ENCODE measurements around the gene DUSP14. TPM values are rescaled to one million over a fixed set of nuclear protein-coding genes. Genes with fewer than 3 reads are reported as not detected.

DUSP14 gene
- polyA plus RNA-seq, 3 donors = 0.24 to 1.6 (median 1.1) TPM

DNA sequence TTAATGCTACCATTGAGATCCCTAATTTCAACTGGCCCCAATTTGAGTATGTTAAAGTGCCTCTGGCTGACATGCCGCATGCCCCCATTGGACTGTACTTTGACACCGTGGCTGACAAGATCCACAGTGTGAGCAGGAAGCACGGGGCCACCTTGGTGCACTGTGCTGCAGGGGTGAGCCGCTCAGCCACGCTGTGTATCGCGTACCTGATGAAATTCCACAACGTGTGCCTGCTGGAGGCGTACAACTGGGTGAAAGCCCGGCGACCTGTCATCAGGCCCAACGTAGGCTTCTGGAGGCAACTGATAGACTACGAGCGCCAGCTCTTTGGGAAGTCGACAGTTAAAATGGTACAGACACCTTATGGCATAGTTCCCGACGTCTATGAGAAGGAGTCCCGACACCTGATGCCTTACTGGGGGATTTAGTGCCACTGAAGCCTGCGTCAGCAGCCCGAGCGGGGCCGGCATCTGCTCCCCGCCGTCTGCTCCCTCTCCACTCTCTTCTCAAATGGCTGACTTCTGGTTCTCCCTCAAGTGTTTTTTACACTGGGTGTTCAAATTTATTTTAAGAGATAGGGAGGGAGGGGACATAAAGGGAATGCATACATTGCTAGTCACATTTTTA lies 22.9 kb downstream of the DUSP14 start:
- Histone ChIP-seq H3K36me3 (replicated peaks in 1 of 2; ENCODE audit: control insufficient read depth in 1 of 2, insufficient read depth in 2 of 2, low read length in 2 of 2) (peaks cover 24 to 53% of the 10 kb centered on the region in 2 donors), H3K79me2 (ENCODE audit: insufficient read depth, low read length) (no peaks in the 10 kb centered on the region), H3K9ac (ENCODE audit: insufficient read depth, low read length, poor library complexity, severe bottlenecking) (no peak overlapping the region), H3K27me3 (ENCODE audit: control insufficient read depth in 2 of 2, insufficient read depth in 2 of 2, low read length in 2 of 2) (no peaks in the 10 kb centered on the region), H3K9me3 (replicated peaks in 1 of 2; ENCODE audit: control insufficient read depth in 1 of 2, insufficient read depth in 1 of 2, low read length in 2 of 2) (no peaks in the 10 kb centered on the region), H3K4me1 (ENCODE audit: control insufficient read depth in 1 of 2, insufficient read depth in 2 of 2, low read length in 2 of 2) (no peaks in the 10 kb centered on the region), H3K4me3 (replicated peaks in 1 of 3; ENCODE audit: low read depth in 2 of 3, low read length in 3 of 3) (no peak overlapping the region), H3K4me2 (replicated peaks; ENCODE audit: extremely low read depth, low read length, poor library complexity, severe bottlenecking) (no peak overlapping the region), H3K27ac (ENCODE audit: low read depth in 1 of 2, low read length in 2 of 2) (no peak overlapping the region), H2AFZ (ENCODE audit: insufficient read depth, low read depth, low read length, poor library complexity, severe bottlenecking) (no peak overlapping the region), H4K20me1 (ENCODE audit: insufficient read depth, low read length) (no peaks in the 10 kb centered on the region)
- Mint-ChIP-seq H3K9me3 (no peaks in the 10 kb centered on the region), H3K27me3 (ENCODE audit: low read depth in 3 of 3) (peaks cover 0 to 2% (median 0%) of the 10 kb centered on the region in 3 donors), H3K27ac (no peak overlapping the region), H3K36me3 (peaks cover 20 to 38% of the 10 kb centered on the region in 2 donors), H3K4me3 (no peak overlapping the region), H3K4me1 (no peaks in the 10 kb centered on the region)
- WGBS (ENCODE audit: insufficient coverage) = 95% methylated on average over 18 of the region's 24 CpGs
- intact Hi-C loops (cut with micrococcal nuclease) = no loop called here
- TF ChIP-seq CTCF (IDR thresholded peaks at IDR 0.05) = no peak
- no peak for DNase-seq

DNA sequence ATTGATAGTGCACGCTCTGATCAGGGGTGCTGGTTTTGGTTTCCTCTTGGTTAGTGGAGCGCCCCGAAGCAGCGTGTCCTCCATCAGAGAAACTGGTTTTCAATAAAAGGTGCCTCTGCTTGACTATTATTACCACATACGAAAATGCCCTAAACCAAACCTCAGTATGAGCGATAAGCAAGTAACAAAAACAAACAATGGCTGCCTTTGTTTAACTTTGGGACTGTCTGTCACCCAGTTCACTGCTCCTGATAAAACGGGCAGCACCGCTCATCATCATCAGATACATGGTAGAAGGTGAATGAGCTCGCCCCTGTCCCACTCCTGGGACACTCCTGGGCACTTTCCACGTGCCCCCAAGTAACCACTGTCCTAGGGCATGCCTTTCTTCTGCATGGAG lies 24.0 kb downstream of the DUSP14 start:
- 100% methylated on average over 3 of the region's 10 CpGs for WGBS (ENCODE audit: insufficient coverage)
- intact Hi-C loops (cut with micrococcal nuclease) = no loop called here
- Histone ChIP-seq H4K20me1 (ENCODE audit: insufficient read depth, low read length) (no peaks in the 10 kb centered on the region), H3K4me2 (replicated peaks; ENCODE audit: extremely low read depth, low read length, poor library complexity, severe bottlenecking) (no peak overlapping the region), H3K36me3 (replicated peaks in 1 of 2; ENCODE audit: control insufficient read depth in 1 of 2, insufficient read depth in 2 of 2, low read length in 2 of 2) (peaks cover 35 to 65% of the 10 kb centered on the region in 2 donors), H3K9me3 (replicated peaks in 1 of 2; ENCODE audit: control insufficient read depth in 1 of 2, insufficient read depth in 1 of 2, low read length in 2 of 2) (no peaks in the 10 kb centered on the region), H3K4me1 (ENCODE audit: control insufficient read depth in 1 of 2, insufficient read depth in 2 of 2, low read length in 2 of 2) (no peaks in the 10 kb centered on the region), H3K9ac (ENCODE audit: insufficient read depth, low read length, poor library complexity, severe bottlenecking) (no peak overlapping the region), H3K79me2 (ENCODE audit: insufficient read depth, low read length) (no peaks in the 10 kb centered on the region), H3K27me3 (ENCODE audit: control insufficient read depth in 2 of 2, insufficient read depth in 2 of 2, low read length in 2 of 2) (no peaks in the 10 kb centered on the region), H3K27ac (ENCODE audit: low read depth in 1 of 2, low read length in 2 of 2) (no peak overlapping the region), H2AFZ (ENCODE audit: insufficient read depth, low read depth, low read length, poor library complexity, severe bottlenecking) (no peak overlapping the region), H3K4me3 (replicated peaks in 1 of 3; ENCODE audit: low read depth in 2 of 3, low read length in 3 of 3) (no peak overlapping the region)
- Mint-ChIP-seq H3K4me1 (no peaks in the 10 kb centered on the region), H3K27ac (no peak overlapping the region), H3K9me3 (no peaks in the 10 kb centered on the region), H3K4me3 (no peak overlapping the region), H3K27me3 (ENCODE audit: low read depth in 3 of 3) (peaks cover 0 to 2% (median 0%) of the 10 kb centered on the region in 3 donors), H3K36me3 (peaks cover 32 to 50% of the 10 kb centered on the region in 2 donors)
- TF ChIP-seq CTCF (IDR thresholded peaks at IDR 0.05) = no peak
- DNase-seq = no peak
